Neural cell (in vitro differentiated cells): Measurements from ENCODE around the gene ITPK1. TPM values are rescaled to one million over a fixed set of nuclear protein-coding genes. Genes with fewer than 3 reads are reported as not detected.
A peak's percentile ranks its signal among the peaks of the same experiment; 100 is the strongest.

Source experiments
- H2AFZ ChIP-seq: fragments of 200-600, 300-800 bp; sonication (generic), shearing (Covaris generic); 2 replicates; pipeline ENCODE4 v1.6.0; 2014; ENCODE audit warnings: low read depth, mild to moderate bottlenecking, antibody characterized with exemption, low read length, moderate library complexity
- H3F3A ChIP-seq: fragments of 200-600 bp; shearing (Covaris generic); 2 replicates; pipeline ENCODE4 v1.6.1; 2016; ENCODE audit warnings: mild to moderate bottlenecking, moderate library complexity, mixed read lengths, antibody characterized with exemption, low read length; ENCODE audit not compliant: insufficient read depth, poor library complexity, severe bottlenecking
- H3K27ac ChIP-seq: fragments of 200-600, 300-800 bp; sonication (generic), shearing (Covaris generic); 2 replicates; pipeline ENCODE4 v1.5.1; 2014; ENCODE audit warnings: mild to moderate bottlenecking, low read length, moderate library complexity
- H3K27me3 ChIP-seq: fragments of 300-800, 200-600 bp; sonication (generic), shearing (Covaris generic); 2 replicates; pipeline ENCODE4 v1.6.0; 2014; ENCODE audit warnings: mild to moderate bottlenecking, low read depth, low read length, moderate library complexity; ENCODE audit not compliant: insufficient read depth
- H3K36me3 ChIP-seq: fragments of 300-800, 200-600 bp; sonication (generic), shearing (Covaris generic); 2 replicates; pipeline ENCODE4 v1.5.1; 2014; ENCODE audit warnings: mild to moderate bottlenecking, antibody characterized with exemption, low read length, moderate library complexity; ENCODE audit not compliant: insufficient read depth
- H3K4me2 ChIP-seq: fragments of 300-800, 200-600 bp; sonication (generic), shearing (Covaris generic); 2 replicates; pipeline ENCODE4 v1.6.0; 2014; ENCODE audit warnings: mild to moderate bottlenecking, low read length
- H3K4me3 ChIP-seq: fragments of 300-800, 200-600 bp; sonication (generic), shearing (Covaris generic); 2 replicates; pipeline ENCODE4 v1.5.1; 2014; ENCODE audit warnings: mild to moderate bottlenecking, low read length, moderate library complexity
- H3K79me2 ChIP-seq: fragments of 200-600 bp; shearing (Covaris generic); replicated peaks from 2 replicates; pipeline ENCODE4 v1.6.0; 2014; ENCODE audit warnings: mild to moderate bottlenecking, low read length, moderate library complexity; ENCODE audit not compliant: insufficient read depth
- H3K9ac ChIP-seq: fragments of 300-800, 200-600 bp; sonication (generic), shearing (Covaris generic); 2 replicates; pipeline ENCODE4 v1.6.1; 2016; ENCODE audit warnings: mild to moderate bottlenecking, low read length, mixed read lengths
- H3K9me2 ChIP-seq: fragments of 200-600 bp; shearing (Covaris generic); 2 replicates; pipeline ENCODE4 v1.6.1; 2016; ENCODE audit warnings: mild to moderate bottlenecking, low read length, mixed read lengths; ENCODE audit not compliant: insufficient read depth
- H3K9me3 ChIP-seq: fragments of 200-600, 300-800 bp; sonication (generic), shearing (Covaris generic); 2 replicates; pipeline ENCODE4 v1.6.1; 2016; ENCODE audit warnings: mild to moderate bottlenecking, mixed run types, low read length, moderate library complexity, mixed read lengths
- H4K20me1 ChIP-seq: fragments of 200-600 bp; shearing (Covaris generic); 2 replicates; pipeline ENCODE4 v1.6.1; 2016; ENCODE audit warnings: mild to moderate bottlenecking, mixed run types; ENCODE audit not compliant: insufficient read depth
- CTCF ChIP-seq: fragments of 450-650 bp; IDR thresholded peaks from 2 replicates; pipeline ENCODE4 v1.5.1; 2014; ENCODE audit warnings: antibody characterized with exemption, mild to moderate bottlenecking, moderate library complexity; ENCODE audit not compliant: poor library complexity, severe bottlenecking
- EP300 ChIP-seq: fragments of 450-650 bp; conservative IDR thresholded peaks from 2 replicates; pipeline ENCODE4 v1.6.1; 2014; ENCODE audit warnings: antibody characterized with exemption, mild to moderate bottlenecking, moderate library complexity; ENCODE audit not compliant: poor library complexity, severe bottlenecking
- EZH2 ChIP-seq: fragments of 200-600, 300-800 bp; shearing (Covaris generic), sonication (generic); IDR thresholded peaks from 2 replicates; pipeline ENCODE4 v1.6.1; 2014; ENCODE audit warnings: antibody characterized with exemption, low read length, borderline replicate concordance, mild to moderate bottlenecking; ENCODE audit not compliant: insufficient read depth, poor library complexity, severe bottlenecking
- MXI1 ChIP-seq: fragments of 450-650 bp; conservative IDR thresholded peaks from 2 replicates; pipeline ENCODE4 v1.6.1; 2014; ENCODE audit warnings: antibody characterized with exemption, mild to moderate bottlenecking; ENCODE audit not compliant: poor library complexity, severe bottlenecking
- POLR2AphosphoS5 ChIP-seq: IDR thresholded peaks from 2 replicates; pipeline ENCODE4 v1.6.1; 2012
- RAD21 ChIP-seq: fragments of 450-650 bp; conservative IDR thresholded peaks from 2 replicates; pipeline ENCODE4 v1.6.1; 2014; ENCODE audit warnings: antibody characterized with exemption, mild to moderate bottlenecking, moderate library complexity
- REST ChIP-seq: IDR thresholded peaks from 2 replicates; pipeline ENCODE4 v1.6.1; 2012; ENCODE audit warnings: borderline replicate concordance
- SMC3 ChIP-seq: fragments of 450-650 bp; conservative IDR thresholded peaks from 2 replicates; pipeline ENCODE4 v1.6.1; 2014; ENCODE audit warnings: antibody characterized with exemption, mild to moderate bottlenecking, moderate library complexity; ENCODE audit not compliant: poor library complexity
- TAF1 ChIP-seq: IDR thresholded peaks from 2 replicates; pipeline ENCODE4 v1.6.1; 2012; ENCODE audit warnings: low read depth
- polyA plus RNA-seq: library from polyadenylated mRNA; depleted of rRNA; stranded (reverse); fragments of >200 nt; gene quantifications from 2 replicates; pipeline ENCODE4 v1.2.3, GENCODE V29; 2014

The ITPK1 gene
- polyA plus RNA-seq, 1 donor from 2014 or later, result 65.0 TPM

- Histone ChIP-seq H3K4me2 (no peak overlapping the region), H3K27me3 (no peaks in the 10 kb centered on the region), H3K9ac (no peak overlapping the region), H3K79me2 (no peaks in the 10 kb centered on the region), H3K4me3 (no peak overlapping the region), H3K36me3 (no peaks in the 10 kb centered on the region), H4K20me1 (no peaks in the 10 kb centered on the region), H2AFZ (no peak overlapping the region), H3F3A (peaks cover 3% of the 10 kb centered on the region), H3K9me3 (no peaks in the 10 kb centered on the region), H3K27ac (no peak overlapping the region), H3K9me2 (no peaks in the 10 kb centered on the region)
- TF ChIP-seq EZH2 (no peak), CTCF (no peak), POLR2AphosphoS5 (no peak), TAF1 (no peak), SMC3 (no peak), MXI1 (no peak), RAD21 (no peak), EP300 (no peak), REST (no peak)
These were observed 108.3 kb downstream of the ITPK1 start for GRCh38 chr14:93007225-93007997.

- Histone ChIP-seq H3K27ac (no peak overlapping the region), H3K9me3 (no peaks in the 10 kb centered on the region), H3K4me3 (no peak overlapping the region), H3K9me2 (no peaks in the 10 kb centered on the region), H2AFZ (no peak overlapping the region), H4K20me1 (no peaks in the 10 kb centered on the region), H3K36me3 (no peaks in the 10 kb centered on the region), H3K79me2 (no peaks in the 10 kb centered on the region), H3K9ac (peak overlapping the region; percentile 12), H3F3A (peaks cover 3% of the 10 kb centered on the region), H3K27me3 (no peaks in the 10 kb centered on the region), H3K4me2 (no peak overlapping the region)
- no peak for TF ChIP-seq SMC3
- no peak for TF ChIP-seq CTCF
- TF ChIP-seq MXI1, result no peak
- no peak for TF ChIP-seq POLR2AphosphoS5
- no peak for TF ChIP-seq RAD21
- no peak for TF ChIP-seq REST
- TF ChIP-seq EP300, result no peak
- TF ChIP-seq TAF1, result no peak
- no peak for TF ChIP-seq EZH2
These were observed 109.1 kb downstream of the ITPK1 start for GRCh38 chr14:93006567-93007051.
